Left lung (tissue), 10 donors: Measurements from ENCODE around the gene SDF2L1. TPM values are rescaled to one million over a fixed set of nuclear protein-coding genes. Genes with fewer than 3 reads are reported as not detected.
"Not testable (repeated sequence)": the region's sequence is repeated elsewhere in the genome, so short reads cannot be mapped to it uniquely, and the experiment has no call there.

Experiments
- ATAC-seq: fragments of 200-7000 bp; cut with Tn5 transposase; one replicate; pipeline ENCODE4 v1.9.1; 2020; ENCODE audit warnings: moderate library complexity
- DNase-seq, 4 donors: peaks; one replicate each; pipeline ENCODE4 v3.0.0-alpha.2; 2013 to 2020
- H3K27ac ChIP-seq, 2 donors: fragments of 200-600 bp; sonication (generic) in 1 of 2; one replicate each; pipeline versions ENCODE4 v1.5.0 to v1.8.0; 2020 to 2021
- H3K27me3 ChIP-seq, 2 donors: fragments of 200-600 bp; sonication (generic) in 1 of 2; one replicate each; pipeline versions ENCODE4 v1.5.0 to v1.8.0; 2020 to 2021
- H3K36me3 ChIP-seq, 2 donors: fragments of 200-600 bp; sonication (generic) in 1 of 2; one replicate each; pipeline versions ENCODE4 v1.5.0 to v1.8.0; 2020 to 2021
- H3K4me1 ChIP-seq, 2 donors: fragments of 200-600 bp; one replicate each; pipeline ENCODE4 v1.8.0; 2021
- H3K4me3 ChIP-seq, 2 donors: fragments of 200-600 bp; sonication (generic) in 1 of 2; one replicate each; pipeline versions ENCODE4 v1.5.0 to v1.8.0; 2020 to 2021; ENCODE audit warnings: mild to moderate bottlenecking in 1 of 2
- H3K9me3 ChIP-seq, 2 donors: fragments of 200-600 bp; sonication (generic) in 1 of 2; one replicate each; pipeline versions ENCODE4 v1.5.0 to v1.8.0; 2020 to 2021
- CTCF ChIP-seq, 2 donors: fragments of 200-600 bp; sonication (generic) in 1 of 2; IDR thresholded peaks; one replicate each; pipeline versions ENCODE4 v1.5.0 to v1.8.0; 2021; ENCODE audit warnings: antibody characterized with exemption in 2 of 2
- intact Hi-C, 2 donors: fragments of 100-400 bp; cut with DNase I; formaldehyde crosslinking; loops; one replicate each; pipeline versions ENCODE4 v1.11.2 to v1.14.2; 2022
- polyA plus RNA-seq, 6 donors: library from polyadenylated mRNA; unstranded; fragments of 120-200 nt; gene quantifications; one replicate each; pipeline ENCODE4 v1.2.1, GENCODE V29; 2013; ENCODE audit not compliant: insufficient read length in 6 of 6
- total RNA-seq, 2 donors: library from RNA; stranded (reverse); fragmentation: NEBNext Ultra II Directional; extraction: Animal tissue kit (Norgen Biotek cat#: 25700); gene quantifications; one replicate each; pipeline ENCODE4 v1.2.1, GENCODE V29; 2021
- donor health status: DM: no; HTN: yes; CAD: no.
- donor health status: DM: no; HTN: no; CAD: no.

SDF2L1 gene
- total and polyA plus RNA-seq, 8 donors, result 11.9 to 82.1 (median 16.7) TPM

- no peak for DNase-seq
Observed at GRCh38 chr22:21603973-21604372, 38.1 kb upstream of the SDF2L1 start.

GRCh38 chr22:21605887-21606564 lies 36.1 kb upstream of the SDF2L1 start:
- Histone ChIP-seq H3K9me3 (no peaks in the 10 kb centered on the region), H3K27me3 (no peaks in the 10 kb centered on the region), H3K36me3 (peaks cover 0 to 11% of the 10 kb centered on the region in 2 donors), H3K4me1 (peaks cover 0 to 45% of the 10 kb centered on the region in 2 donors), H3K4me3 (no peak overlapping the region), H3K27ac (no peak overlapping the region)
- ATAC-seq (no peak), DNase-seq (no peak)
- intact Hi-C loops, result no loop called here
- no peak for TF ChIP-seq CTCF (IDR thresholded peaks at IDR 0.05)

More at GRCh38 chr22:21603973-21604372, 38.1 kb upstream of the SDF2L1 start:
- H3K4me1 ChIP-seq, result peaks cover 2 to 45% of the 10 kb centered on the region in 2 donors
- no peaks in the 10 kb centered on the region for H3K9me3 ChIP-seq
- TF ChIP-seq CTCF (IDR thresholded peaks at IDR 0.05), result no peak
- no peaks in the 10 kb centered on the region for H3K27me3 ChIP-seq
- peaks cover 0 to 9% of the 10 kb centered on the region in 2 donors for H3K36me3 ChIP-seq
- peak overlapping the region in 1 of 2 donors; percentile 51 for H3K27ac ChIP-seq
- no peak overlapping the region for H3K4me3 ChIP-seq
- ATAC-seq, result no peak
- intact Hi-C loops, result no loop called here

- Histone ChIP-seq H3K9me3 (no peaks in the 10 kb centered on the region), H3K4me3 (no peak overlapping the region), H3K36me3 (peaks cover 0 to 18% of the 10 kb centered on the region in 2 donors), H3K27me3 (no peaks in the 10 kb centered on the region), H3K4me1 (peaks cover 0 to 45% of the 10 kb centered on the region in 2 donors), H3K27ac (no peak overlapping the region)
- ATAC-seq (no peak), DNase-seq (no peak)
- intact Hi-C loops, result no loop called here
- no peak for TF ChIP-seq CTCF (IDR thresholded peaks at IDR 0.05)
Observed at GRCh38 chr22:21606775-21607174, 35.3 kb upstream of the SDF2L1 start.

- ATAC-seq, DNase-seq, H3K9me3 ChIP-seq, intact Hi-C loops, H3K4me3 ChIP-seq, H3K27me3 ChIP-seq, H3K27ac ChIP-seq: not testable (repeated sequence)
- Histone ChIP-seq H3K36me3 (peaks cover 0 to 40% of the 10 kb centered on the region in 2 donors), H3K4me1 (peaks cover 0 to 33% of the 10 kb centered on the region in 2 donors)
Observed at GRCh38 chr22:21609556-21610157, 32.4 kb upstream of the SDF2L1 start.

GRCh38 chr22:21611210-21611977 lies 30.7 kb upstream of the SDF2L1 start:
- Histone ChIP-seq H3K36me3 (peaks cover 0 to 58% of the 10 kb centered on the region in 2 donors), H3K27ac (no peak overlapping the region), H3K9me3 (no peaks in the 10 kb centered on the region), H3K27me3 (no peaks in the 10 kb centered on the region), H3K4me3 (no peak overlapping the region), H3K4me1 (peaks cover 0 to 20% of the 10 kb centered on the region in 2 donors)
- ATAC-seq (no peak), DNase-seq (no peak)
- intact Hi-C loops, result no loop called here
- TF ChIP-seq CTCF (IDR thresholded peaks at IDR 0.05), result no peak
